K562 (cell line): Measurements from ENCODE around the gene CS. TPM values are rescaled to one million over a fixed set of nuclear protein-coding genes. Genes with fewer than 3 reads are reported as not detected.

ENCODE experiments used
- ATAC-seq: fragments of 200-7000 bp; cut with Tn5 transposase; 3 replicates; pipeline ENCODE4 v1.9.1; 2020; ENCODE audit warnings: moderate library complexity
- BruUV-seq: library from RNA; stranded (reverse); fragments of 400-500 nt; replicated peaks from 2 replicates; lab custom pipeline; 2021; lab: Mats Ljungman, UMichigan
- CTCF ChIA-PET: fragments of 300-600 bp; formaldehyde crosslinking; extraction: SDS; loops from one replicate; lab custom pipeline; 2021; ENCODE audit warnings: low intra/inter-chr PET ratio; lab: Yijun Ruan, JAX
- POLR2A ChIA-PET: fragments of 300-600, 350-650 bp; sonication (Branson Sonifier 250); formaldehyde crosslinking; extraction: SDS; loops from one replicate; lab custom pipeline; 2021; ENCODE audit warnings: antibody characterized with exemption, inconsistent platforms; lab: Yijun Ruan, JAX
- DNase-seq, 4 experiments: peaks; one replicate each; pipeline versions ENCODE4 v3.0.0 to v3.0.0-alpha.2; 2011 to 2018; ENCODE audit warnings: low spot score in 3 of 4, mixed read lengths in 3 of 4; ENCODE audit errors: extremely low read depth in 1 of 4
- FAIRE-seq: peaks from 2 replicates; lab custom pipeline; 2011; peaks lifted over from hg19 to GRCh38; lab: Jason Lieb, UNC
- H2AFZ ChIP-seq: 2 replicates; pipeline ENCODE4 v1.6.0; 2011; ENCODE audit warnings: low read depth, low read length, control low read depth, inconsistent platforms
- H3K27ac ChIP-seq: fragments of 200-600 bp; 3 replicates; pipeline ENCODE4 v1.8.0; 2011; ENCODE audit warnings: low read depth, mild to moderate bottlenecking, control low read depth, inconsistent platforms, low read length, moderate library complexity, mixed read lengths; ENCODE audit errors: extremely low read depth
- H3K27me3 ChIP-seq, 2 experiments: fragments of 300-600 bp in 1 of 2; 2 replicates in 1 of 2; 3 replicates in 1 of 2; pipeline versions ENCODE4 v1.6.0 to v1.8.0; 2011; ENCODE audit warnings: inconsistent platforms in 2 of 2, low read length in 2 of 2, mild to moderate bottlenecking in 1 of 2, mixed read lengths in 1 of 2, moderate library complexity in 1 of 2; ENCODE audit not compliant: control insufficient read depth in 2 of 2, insufficient read depth in 2 of 2
- H3K36me3 ChIP-seq: fragments of 300-600 bp; 3 replicates; pipeline ENCODE4 v1.8.0; 2011; ENCODE audit warnings: mild to moderate bottlenecking, low read length, inconsistent platforms; ENCODE audit not compliant: control insufficient read depth, insufficient read depth
- H3K4me1 ChIP-seq, 2 experiments: fragments of 200-600 bp in 1 of 2; replicated peaks in 1 of 2; 2 replicates in 1 of 2; 3 replicates in 1 of 2; pipeline versions ENCODE4 v1.5.1 to v1.8.0; 2011; ENCODE audit warnings: inconsistent platforms in 2 of 2, low read length in 2 of 2, mild to moderate bottlenecking in 1 of 2, mixed read lengths in 1 of 2, moderate library complexity in 1 of 2; ENCODE audit not compliant: control insufficient read depth in 2 of 2, insufficient read depth in 2 of 2
- H3K4me2 ChIP-seq: 2 replicates; pipeline ENCODE4 v1.6.1; 2011; ENCODE audit warnings: low read length, control low read depth, inconsistent platforms, mixed read lengths; ENCODE audit not compliant: insufficient read depth
- H3K4me3 ChIP-seq: fragments of 200-600 bp; sonication (generic), shearing (Covaris generic); 2 replicates; pipeline ENCODE4 v1.5.1; 2016; ENCODE audit warnings: control low read depth, inconsistent platforms
- H3K79me2 ChIP-seq: fragments of 200-600 bp; 3 replicates; pipeline ENCODE4 v1.8.0; 2011; ENCODE audit warnings: low read length, inconsistent platforms; ENCODE audit not compliant: control insufficient read depth, insufficient read depth
- H3K9ac ChIP-seq, 2 experiments: 2 replicates each; pipeline versions ENCODE4 v1.6.0 to v1.6.1; 2011; ENCODE audit warnings: low read depth in 2 of 2, low read length in 2 of 2, control low read depth in 1 of 2, inconsistent platforms in 1 of 2, mild to moderate bottlenecking in 1 of 2, mixed read lengths in 1 of 2; ENCODE audit not compliant: insufficient read depth in 1 of 2
- H3K9me1 ChIP-seq: one replicate; pipeline ENCODE4 v1.6.0; 2011; ENCODE audit warnings: inconsistent platforms, mild to moderate bottlenecking, low read length, moderate library complexity; ENCODE audit not compliant: control insufficient read depth, insufficient read depth
- H3K9me3 ChIP-seq: replicated peaks from 2 replicates; pipeline ENCODE4 v1.5.1; 2011; ENCODE audit warnings: low read depth, low read length, inconsistent platforms; ENCODE audit not compliant: control insufficient read depth, insufficient read depth
- H4K20me1 ChIP-seq: replicated peaks from 2 replicates; pipeline ENCODE4 v1.6.1; 2011; ENCODE audit warnings: low read length, inconsistent platforms, mixed read lengths; ENCODE audit not compliant: control insufficient read depth, insufficient read depth
- FOXA3 ChIP-seq, 2 experiments: fragments of 450-650 bp in 1 of 2; sonication (generic) in 1 of 2; formaldehyde crosslinking; IDR thresholded peaks in 1 of 2; conservative IDR thresholded peaks in 1 of 2; 2 replicates each; pipeline versions ENCODE4 v1.4.0 to v1.8.0; 2020 to 2022; ENCODE audit warnings: mild to moderate bottlenecking in 2 of 2, missing genetic modification reagents in 1 of 2
- ZBTB1 ChIP-seq: sonication (generic); formaldehyde crosslinking; IDR thresholded peaks from 2 replicates; pipeline ENCODE4 v1.8.1; 2023; ENCODE audit warnings: missing genetic modification reagents, low read depth, mild to moderate bottlenecking, borderline replicate concordance
- ZNF143 ChIP-seq: sonication (generic); formaldehyde crosslinking; IDR thresholded peaks from 2 replicates; pipeline ENCODE4 v1.9.0; 2022; ENCODE audit warnings: mild to moderate bottlenecking, missing genetic modification reagents
- WGBS: fragments of 100-300 bp; shearing (Covaris generic); methylation state at CpG from one replicate; pipeline ENCODE4 v1.1.6; 2016; ENCODE audit warnings: low coverage, mixed read lengths; ENCODE audit not compliant: insufficient coverage; ENCODE audit errors: missing lambda C conversion rate; 5-methylcytosine and 5-hydroxymethylcytosine counted together
- in situ Hi-C: fragments of 300-500 bp; cut with MboI; formaldehyde crosslinking; loops from 4 replicates; pipeline ENCODE4 v1.15.0; 2018; ENCODE audit warnings: inconsistent platforms, mixed read lengths
- intact Hi-C: fragments of 100-400 bp; cut with micrococcal nuclease; formaldehyde crosslinking; loops from 2 replicates; pipeline ENCODE4 v1.14.2; 2022
- polyA plus RNA-seq, 8 experiments: library from polyadenylated mRNA; depleted of rRNA in 4 of 8; stranded (reverse) in 5 of 8; unstranded in 3 of 8; fragments of >200 nt; fragmentation: Nextera tagmentation in 2 of 8; fragmentation: Illumina TruSeq in 1 of 8; extraction: Ambion mirVana in 2 of 8; extraction: Trizol in 1 of 8; gene quantifications; 2 replicates each; pipeline versions ENCODE4 v1.2.1 to v1.2.3, GENCODE V29; 2011 to 2014; ENCODE audit warnings: inconsistent platforms in 1 of 8, missing spikeins in 1 of 8
- total RNA-seq, 7 experiments: library from RNA; depleted of rRNA in 6 of 7; stranded (reverse); fragments of >200 nt in 6 of 7; fragmentation: Illumina TruSeq in 2 of 7; extraction: Trizol in 2 of 7; gene quantifications; 2 replicates each; pipeline versions ENCODE4 v1.2.1 to v1.2.3, GENCODE V29; 2011 to 2021; ENCODE audit warnings: low replicate concordance in 1 of 7
- TF ChIP-seq, protein P1 (sequence below): fragments of 250-450 bp; sonication (Bioruptor Pico); IDR thresholded peaks from 2 replicates; pipeline ENCODE4 v1.8.0; 2021; ENCODE audit warnings: moderate library complexity, mild to moderate bottlenecking, inconsistent platforms

CS gene
- total and polyA plus RNA-seq, 9 of the 15 experiments (the other 6 are each of a cell fraction or from before 2014, with no cell fraction given), result 99.9 to 390 (median 149) TPM

DNA sequence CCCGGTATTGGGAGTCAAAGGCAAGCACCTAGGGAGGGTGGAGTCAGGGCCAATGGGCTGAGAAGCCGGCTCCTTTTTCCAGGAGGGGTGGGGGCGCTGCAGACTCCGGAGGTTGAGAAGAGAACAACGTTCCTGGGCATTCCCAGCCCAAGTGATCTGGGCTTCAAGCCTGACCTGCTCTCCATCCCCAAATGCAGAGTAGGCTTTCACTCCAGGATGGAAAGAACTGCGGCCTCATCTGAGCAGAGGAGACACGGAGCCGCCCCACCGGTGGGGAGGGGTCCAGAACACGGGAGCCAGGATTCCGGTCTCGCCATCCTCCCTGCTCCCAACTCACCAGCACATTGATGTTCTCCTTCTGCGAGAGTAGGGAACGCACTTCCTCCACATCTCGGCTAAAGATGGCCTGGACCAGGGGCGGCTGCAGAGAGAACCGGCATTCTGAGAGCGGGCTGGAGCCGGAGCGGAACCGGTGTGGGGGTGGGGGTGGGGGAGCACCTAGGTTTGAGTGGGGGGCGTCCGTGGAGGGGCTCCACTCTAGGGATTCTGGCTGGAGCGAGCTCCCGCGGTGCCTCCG is 42.6 kb downstream of the CS start (continued):
- TF ChIP-seq, protein P1, sequence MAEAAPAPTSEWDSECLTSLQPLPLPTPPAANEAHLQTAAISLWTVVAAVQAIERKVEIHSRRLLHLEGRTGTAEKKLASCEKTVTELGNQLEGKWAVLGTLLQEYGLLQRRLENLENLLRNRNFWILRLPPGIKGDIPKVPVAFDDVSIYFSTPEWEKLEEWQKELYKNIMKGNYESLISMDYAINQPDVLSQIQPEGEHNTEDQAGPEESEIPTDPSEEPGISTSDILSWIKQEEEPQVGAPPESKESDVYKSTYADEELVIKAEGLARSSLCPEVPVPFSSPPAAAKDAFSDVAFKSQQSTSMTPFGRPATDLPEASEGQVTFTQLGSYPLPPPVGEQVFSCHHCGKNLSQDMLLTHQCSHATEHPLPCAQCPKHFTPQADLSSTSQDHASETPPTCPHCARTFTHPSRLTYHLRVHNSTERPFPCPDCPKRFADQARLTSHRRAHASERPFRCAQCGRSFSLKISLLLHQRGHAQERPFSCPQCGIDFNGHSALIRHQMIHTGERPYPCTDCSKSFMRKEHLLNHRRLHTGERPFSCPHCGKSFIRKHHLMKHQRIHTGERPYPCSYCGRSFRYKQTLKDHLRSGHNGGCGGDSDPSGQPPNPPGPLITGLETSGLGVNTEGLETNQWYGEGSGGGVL (CRISPR knock-in tag), result no peak

DNA sequence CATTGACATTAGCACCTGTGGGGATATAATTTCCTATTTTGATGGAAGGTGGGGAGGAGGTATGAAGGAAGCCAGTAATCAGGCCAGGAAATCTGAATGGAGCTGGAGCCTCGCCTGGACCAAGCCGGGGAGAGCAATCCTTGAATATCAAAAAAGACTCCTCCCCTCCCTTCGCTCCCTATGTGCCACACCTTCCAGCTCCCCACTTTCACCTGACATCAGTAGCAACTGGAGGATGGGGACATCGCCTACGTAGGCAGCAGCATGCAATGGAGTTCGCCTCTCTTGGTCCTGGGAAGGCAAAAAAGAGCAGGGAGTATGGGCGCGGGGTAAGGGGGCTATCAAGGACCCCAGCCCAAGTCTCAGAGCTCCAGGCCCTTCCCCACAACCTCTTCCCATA is 43.1 kb downstream of the CS start:
- no peak for ATAC-seq
- Histone ChIP-seq H3K4me3 (peak overlapping the region; percentile 91), H3K4me1 (peaks cover 12 to 20% of the 10 kb centered on the region in 2 experiments; a peak in 4 of 5 replicates), H2AFZ (peak overlapping the region; percentile 98; the same call in 1 of the 2 replicates), H3K79me2 (peaks cover 24% of the 10 kb centered on the region), H3K9me1 (no peaks in the 10 kb centered on the region), H3K27ac (no peak overlapping the region; the same call in 1 of the 3 replicates), H3K4me2 (peak overlapping the region; percentile 97), H3K27me3 (no peaks in the 10 kb centered on the region), H3K9ac (peak overlapping the region; percentile 85 to 95), H4K20me1 (peaks cover 6% of the 10 kb centered on the region), H3K36me3 (peaks cover 51% of the 10 kb centered on the region; the same call in 2 of the 3 replicates), H3K9me3 (no peaks in the 10 kb centered on the region)
- DNase-seq, result no peak
- ChIA-PET POLR2A (interaction anchor here (2.1 kb wide), 1 partner anchor 23 kb away, joined by 7 read pairs; no protein-coding TSS in a partner anchor), CTCF (interaction anchor here (0.5 to 2.4 kb wide), 2 partner anchors 67 to 211 kb away, joined by 5 to 11 read pairs; partner anchors contain the start of genes SMARCC2 and SPRYD4)
- TF ChIP-seq ZBTB1 (CRISPR knock-in tag) (no peak), ZNF143 (CRISPR knock-in tag) (no peak), FOXA3 (CRISPR knock-in tag; conservative IDR thresholded peaks at IDR 0.05 in 1 of 2, IDR thresholded peaks at IDR 0.05 in 1 of 2) (no peak)
- in situ Hi-C loops (loop anchor here (5.0 kb wide), 1 partner anchor 65 kb away; no protein-coding TSS in a partner anchor), intact Hi-C loops (no loop called here)
- no peak for FAIRE-seq
- 65% methylated on average over 6 of the region's 8 CpGs for WGBS
- no TSS peak for BruUV-seq
